AG10803 (cell line): ENCODE results near the gene GALNT2.

ENCODE experiments used
- DNase-seq: peaks from one replicate; pipeline ENCODE4 v3.0.0; 2010; ENCODE audit warnings: low read depth
- H3K4me3 ChIP-seq: 2 replicates; pipeline ENCODE4 v1.5.1; 2011; ENCODE audit warnings: mild to moderate bottlenecking, low read length, control low read depth
- TF ChIP-seq, protein P1 (sequence below): conservative IDR thresholded peaks from 2 replicates; pipeline ENCODE4 v1.5.1; 2011; ENCODE audit warnings: mild to moderate bottlenecking, low read length, control low read depth, inconsistent platforms

The GALNT2 gene

GRCh38 chr1:230140221-230141020, 73.4 kb downstream of the GALNT2 start:
- TF ChIP-seq, protein P1, sequence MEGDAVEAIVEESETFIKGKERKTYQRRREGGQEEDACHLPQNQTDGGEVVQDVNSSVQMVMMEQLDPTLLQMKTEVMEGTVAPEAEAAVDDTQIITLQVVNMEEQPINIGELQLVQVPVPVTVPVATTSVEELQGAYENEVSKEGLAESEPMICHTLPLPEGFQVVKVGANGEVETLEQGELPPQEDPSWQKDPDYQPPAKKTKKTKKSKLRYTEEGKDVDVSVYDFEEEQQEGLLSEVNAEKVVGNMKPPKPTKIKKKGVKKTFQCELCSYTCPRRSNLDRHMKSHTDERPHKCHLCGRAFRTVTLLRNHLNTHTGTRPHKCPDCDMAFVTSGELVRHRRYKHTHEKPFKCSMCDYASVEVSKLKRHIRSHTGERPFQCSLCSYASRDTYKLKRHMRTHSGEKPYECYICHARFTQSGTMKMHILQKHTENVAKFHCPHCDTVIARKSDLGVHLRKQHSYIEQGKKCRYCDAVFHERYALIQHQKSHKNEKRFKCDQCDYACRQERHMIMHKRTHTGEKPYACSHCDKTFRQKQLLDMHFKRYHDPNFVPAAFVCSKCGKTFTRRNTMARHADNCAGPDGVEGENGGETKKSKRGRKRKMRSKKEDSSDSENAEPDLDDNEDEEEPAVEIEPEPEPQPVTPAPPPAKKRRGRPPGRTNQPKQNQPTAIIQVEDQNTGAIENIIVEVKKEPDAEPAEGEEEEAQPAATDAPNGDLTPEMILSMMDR: no peak
- no peak overlapping the region for H3K4me3 ChIP-seq
- no peak for DNase-seq

DNA sequence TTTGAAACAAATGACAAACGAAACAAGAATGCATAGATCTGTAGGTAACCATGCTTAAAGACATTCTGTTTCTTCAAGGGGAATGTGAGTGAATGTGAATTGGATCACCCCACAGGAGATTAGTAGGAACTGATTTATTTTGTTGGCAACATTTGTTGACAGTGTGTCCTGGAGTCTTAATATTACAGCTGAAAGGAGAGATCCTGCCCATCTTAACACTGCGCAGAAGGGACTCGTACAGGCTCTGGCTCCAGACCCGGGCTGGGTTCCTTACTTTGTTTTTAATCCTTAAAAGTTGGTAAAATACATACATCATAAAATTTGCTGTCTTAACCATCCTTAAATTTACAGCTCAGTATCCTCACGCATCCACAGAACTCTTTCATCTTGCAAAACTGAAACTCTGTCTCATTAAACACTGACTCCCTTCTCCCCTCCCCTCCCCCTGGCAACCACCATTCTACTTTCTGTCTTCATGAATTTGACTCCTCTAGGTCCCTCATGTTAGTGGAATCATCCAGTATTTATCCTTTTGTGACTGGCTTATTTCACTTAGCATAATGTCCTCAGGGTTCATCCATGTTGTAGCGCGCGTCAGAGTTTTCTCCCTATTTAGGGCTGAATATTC, 74.1 kb downstream of the GALNT2 start:
- no peak overlapping the region for H3K4me3 ChIP-seq
- TF ChIP-seq, protein P1: no peak
- peak; percentile 60 for DNase-seq

DNA sequence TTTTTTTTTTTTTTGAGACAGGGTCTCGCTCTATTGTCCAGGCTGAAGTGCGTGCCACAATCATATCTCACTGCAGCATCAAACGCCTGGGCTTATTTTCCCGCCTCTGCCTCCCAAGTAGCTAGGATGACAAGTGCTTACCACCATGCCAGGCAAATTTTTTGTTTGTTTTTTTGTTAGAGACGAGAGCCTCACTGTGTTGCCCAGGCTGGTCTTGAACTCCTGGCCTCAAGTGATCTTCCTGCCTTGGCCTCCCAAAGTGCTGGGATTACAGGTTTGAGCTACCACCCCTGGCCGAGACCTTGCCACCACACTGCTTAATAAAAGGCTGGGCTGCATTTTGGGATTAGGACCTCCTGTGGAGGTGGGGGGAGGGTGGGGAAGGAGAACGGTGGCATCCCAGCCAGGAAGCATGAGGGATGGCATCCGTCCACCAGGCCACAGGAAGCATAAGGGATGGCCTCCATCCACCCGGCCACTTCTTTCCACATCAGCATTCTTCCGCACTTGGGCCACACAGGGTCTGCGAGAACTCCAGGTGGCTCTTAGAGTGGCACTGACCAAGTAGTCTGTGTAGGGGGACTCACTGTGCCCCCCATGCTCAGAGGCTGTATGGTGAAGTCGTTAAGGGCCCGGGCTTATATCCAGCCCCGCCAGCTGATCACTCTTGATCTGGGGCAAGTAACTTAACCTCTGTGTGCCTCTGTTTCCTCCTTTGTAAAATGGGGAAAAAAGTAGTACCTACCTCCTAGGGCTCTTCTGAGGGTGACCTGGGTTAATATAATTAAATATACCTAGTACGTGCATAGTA, 75.0 kb downstream of the GALNT2 start:
- no peak overlapping the region for H3K4me3 ChIP-seq
- DNase-seq: no peak
- TF ChIP-seq, protein P1: no peak

DNA sequence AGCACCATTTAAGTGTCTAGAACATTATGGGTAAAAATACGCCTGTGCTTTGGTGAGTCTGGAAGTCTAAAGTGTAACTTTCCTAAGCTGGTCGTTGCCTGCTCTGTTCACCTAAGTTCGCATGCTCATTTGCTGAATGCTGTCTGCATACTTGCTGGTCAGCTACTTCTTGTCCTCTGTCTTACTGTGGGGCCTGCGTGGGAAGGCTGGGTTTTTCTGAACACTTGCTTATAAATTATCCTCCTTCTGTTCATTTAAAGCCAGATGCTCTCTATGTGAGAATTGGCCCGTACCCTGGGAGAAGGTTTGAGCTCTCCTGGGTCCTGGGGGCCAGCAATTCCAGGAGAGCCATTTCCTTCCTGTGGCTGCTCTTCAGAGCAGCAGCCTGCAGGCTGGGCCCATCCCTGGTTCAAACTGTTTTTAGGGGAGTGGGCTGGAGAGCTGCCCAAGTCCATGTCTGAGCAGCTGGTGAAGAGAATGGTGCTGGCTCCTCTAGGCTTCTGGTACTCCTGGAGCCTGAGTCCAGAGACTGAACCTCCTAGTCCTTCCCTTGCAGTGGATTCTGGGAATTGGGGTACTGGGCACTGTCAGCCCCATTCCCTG, 75.7 kb downstream of the GALNT2 start:
- TF ChIP-seq, protein P1: no peak
- DNase-seq: no peak
- H3K4me3 ChIP-seq: no peak overlapping the region

DNA sequence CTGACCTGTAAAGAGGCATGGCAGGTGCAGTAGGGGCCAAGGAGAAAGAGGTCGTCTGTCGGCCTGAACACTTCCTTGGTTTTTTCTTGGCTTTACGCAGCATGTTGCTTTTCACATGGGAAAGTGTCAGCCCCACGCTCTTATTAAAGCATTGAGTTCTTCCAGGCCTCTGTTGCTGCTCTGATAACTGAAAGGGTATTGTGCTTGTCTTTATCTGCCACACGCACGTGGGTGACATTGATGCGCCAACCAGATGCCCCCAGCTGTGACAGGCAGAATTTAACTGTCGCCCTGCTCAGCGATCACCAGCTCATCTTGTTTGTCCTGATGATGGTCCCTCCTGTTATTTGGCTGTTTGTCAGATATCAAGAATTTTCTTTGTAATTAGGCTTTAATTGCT, 76.5 kb downstream of the GALNT2 start:
- no peak for DNase-seq
- TF ChIP-seq, protein P1: no peak
- no peak overlapping the region for H3K4me3 ChIP-seq

DNA sequence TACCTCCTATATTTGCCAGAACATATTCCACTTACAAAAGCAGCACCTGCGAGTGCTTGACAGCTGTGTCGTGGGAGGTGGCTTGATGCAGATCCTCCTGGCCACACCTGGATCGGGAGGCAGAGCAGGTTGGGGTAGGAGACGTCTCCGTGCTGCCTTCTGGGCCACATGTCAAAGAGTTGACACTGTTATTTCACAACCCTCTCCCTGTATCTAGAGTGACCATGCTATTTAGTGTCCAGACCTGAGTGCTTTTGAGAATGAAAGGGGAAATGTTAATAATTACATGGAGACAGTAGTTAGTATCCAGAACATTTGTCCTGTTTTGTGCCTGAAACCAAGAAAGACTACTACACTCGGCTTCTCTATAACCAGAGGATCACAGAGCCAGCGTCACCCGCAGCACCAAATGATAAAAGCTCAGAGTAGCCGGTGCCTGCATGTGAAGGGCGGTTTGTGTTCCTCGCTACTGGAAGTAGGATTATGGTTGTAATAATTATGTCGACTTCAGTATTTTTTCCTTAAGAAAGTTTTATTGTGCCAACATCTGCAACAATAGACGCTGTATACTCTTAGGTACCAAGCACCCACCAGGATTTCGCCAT, 77.1 kb downstream of the GALNT2 start:
- TF ChIP-seq, protein P1: no peak
- H3K4me3 ChIP-seq: no peak overlapping the region
- no peak for DNase-seq
